ENCODE measurements around the gene PRCP. TPM values are rescaled to one million over a fixed set of nuclear protein-coding genes. Genes with fewer than 3 reads are reported as not detected.

The PRCP gene
- total RNA-seq, 1 experiment from 2014 or later = 56.7 TPM

GRCh38 chr11:82892611-82893169, 7.5 kb downstream of the PRCP start:
- Mint-ChIP-seq H3K4me1 (peaks cover 2 to 7% of the 10 kb centered on the region in 2 experiments; a peak in 2 of 4 replicates), H3K36me3 (ENCODE audit: insufficient read depth in 1 of 3, low read depth in 3 of 3) (0 out of 7 replicates have a peak, but pooled peaks cover 0 to 2% (median 2%) of the 10 kb centered on the region in 3 experiments), H3K27me3 (ENCODE audit: low read depth) (no peaks in the 10 kb centered on the region), H3K9me3 (no peaks in the 10 kb centered on the region), H3K27ac (no peak overlapping the region), H3K4me3 (no peak overlapping the region)
- Histone ChIP-seq H3K79me2 (ENCODE audit: insufficient read depth, low read length) (peaks cover 2% of the 10 kb centered on the region; the same call in 1 of the 2 replicates), H3K27me3 (ENCODE audit: insufficient read depth, low read length) (no peaks in the 10 kb centered on the region), H2BK12ac (ENCODE audit: insufficient read length, low read depth, low read length) (no peak overlapping the region), H4K20me1 (ENCODE audit: control insufficient read depth, insufficient read depth, insufficient read length) (no peaks in the 10 kb centered on the region), H3T11ph (ENCODE audit: low read length) (no peak overlapping the region), H3K4me2 (ENCODE audit: insufficient read depth, insufficient read length, low read length) (no peak overlapping the region), H2BK15ac (ENCODE audit: low read depth, low read length) (no peak overlapping the region), H3K23ac (ENCODE audit: insufficient read length, low read depth, low read length) (no peak overlapping the region), H2AK5ac (ENCODE audit: insufficient read length, low read length) (no peak overlapping the region), H2BK5ac (ENCODE audit: insufficient read length, low read length) (no peak overlapping the region), H3K56ac (ENCODE audit: insufficient read length, low read depth, low read length) (no peak overlapping the region), H4K8ac (replicated peaks; ENCODE audit: insufficient read length, low read depth, low read length) (no peak overlapping the region), H3K79me1 (ENCODE audit: insufficient read depth, low read depth, low read length, poor library complexity, severe bottlenecking) (peaks cover 3% of the 10 kb centered on the region), H3K9ac (ENCODE audit: extremely low read depth, insufficient read length, low read length) (no peak overlapping the region), H2BK120ac (ENCODE audit: low read depth, low read length, poor library complexity, severe bottlenecking) (no peak overlapping the region), H3K4ac (ENCODE audit: low read depth, low read length) (no peak overlapping the region), H4K5ac (ENCODE audit: insufficient read length, low read depth, low read length) (no peak overlapping the region), H3K18ac (ENCODE audit: insufficient read length, low read depth, low read length) (no peak overlapping the region), H2BK20ac (ENCODE audit: low read depth, low read length, poor library complexity, severe bottlenecking) (no peak overlapping the region), H3K23me2 (ENCODE audit: insufficient read length, low read depth, low read length, poor library complexity, severe bottlenecking) (no peaks in the 10 kb centered on the region), H3K4me1 (ENCODE audit: insufficient read depth, low read length) (no peaks in the 10 kb centered on the region), H2AFZ (ENCODE audit: low read length) (no peak overlapping the region), H3K14ac (ENCODE audit: insufficient read depth, low read length) (no peak overlapping the region), H3K9me3 (ENCODE audit: control insufficient read depth, low read depth, low read length) (no peaks in the 10 kb centered on the region), H4K91ac (ENCODE audit: insufficient read length, low read depth, low read length) (no peak overlapping the region), H3K27ac (ENCODE audit: insufficient read length, low read depth, low read length) (no peak overlapping the region)
- no CpG with 5 or more reads among the region's 2 CpGs for WGBS (ENCODE audit: extremely low coverage, insufficient read length, low lambda C conversion rate)
- TF ChIP-seq, protein P1, sequence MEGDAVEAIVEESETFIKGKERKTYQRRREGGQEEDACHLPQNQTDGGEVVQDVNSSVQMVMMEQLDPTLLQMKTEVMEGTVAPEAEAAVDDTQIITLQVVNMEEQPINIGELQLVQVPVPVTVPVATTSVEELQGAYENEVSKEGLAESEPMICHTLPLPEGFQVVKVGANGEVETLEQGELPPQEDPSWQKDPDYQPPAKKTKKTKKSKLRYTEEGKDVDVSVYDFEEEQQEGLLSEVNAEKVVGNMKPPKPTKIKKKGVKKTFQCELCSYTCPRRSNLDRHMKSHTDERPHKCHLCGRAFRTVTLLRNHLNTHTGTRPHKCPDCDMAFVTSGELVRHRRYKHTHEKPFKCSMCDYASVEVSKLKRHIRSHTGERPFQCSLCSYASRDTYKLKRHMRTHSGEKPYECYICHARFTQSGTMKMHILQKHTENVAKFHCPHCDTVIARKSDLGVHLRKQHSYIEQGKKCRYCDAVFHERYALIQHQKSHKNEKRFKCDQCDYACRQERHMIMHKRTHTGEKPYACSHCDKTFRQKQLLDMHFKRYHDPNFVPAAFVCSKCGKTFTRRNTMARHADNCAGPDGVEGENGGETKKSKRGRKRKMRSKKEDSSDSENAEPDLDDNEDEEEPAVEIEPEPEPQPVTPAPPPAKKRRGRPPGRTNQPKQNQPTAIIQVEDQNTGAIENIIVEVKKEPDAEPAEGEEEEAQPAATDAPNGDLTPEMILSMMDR (conservative IDR thresholded peaks at IDR 0.05) = no peak
- no peak for DNase-seq
